ENCODE results near the gene RNF126.

RNF126 gene

DNA sequence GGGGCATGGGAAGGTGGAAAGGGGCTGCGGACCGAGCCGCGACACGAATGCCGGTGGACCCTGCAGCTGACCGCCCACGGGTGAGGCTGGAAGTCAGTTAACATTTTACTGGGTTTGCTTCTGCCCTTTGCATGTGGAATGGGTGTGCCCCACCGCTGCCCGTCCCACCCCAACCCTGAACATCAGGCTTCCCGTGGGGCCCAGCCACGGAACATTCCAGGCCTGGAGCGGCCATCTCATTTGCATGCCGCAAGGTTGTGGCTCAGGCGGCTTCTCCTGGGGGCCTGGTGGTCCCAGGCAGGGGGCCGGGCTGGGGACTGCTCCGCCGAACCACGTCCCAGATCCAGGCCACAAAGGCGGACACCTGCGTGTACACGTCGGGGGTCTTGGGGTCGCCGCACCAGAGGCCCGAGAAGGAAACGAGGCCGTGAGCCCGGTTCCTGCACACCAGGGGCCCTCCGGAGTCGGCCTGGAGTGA lies 22.5 kb upstream of the RNF126 start:
- TF ChIP-seq, protein P1, sequence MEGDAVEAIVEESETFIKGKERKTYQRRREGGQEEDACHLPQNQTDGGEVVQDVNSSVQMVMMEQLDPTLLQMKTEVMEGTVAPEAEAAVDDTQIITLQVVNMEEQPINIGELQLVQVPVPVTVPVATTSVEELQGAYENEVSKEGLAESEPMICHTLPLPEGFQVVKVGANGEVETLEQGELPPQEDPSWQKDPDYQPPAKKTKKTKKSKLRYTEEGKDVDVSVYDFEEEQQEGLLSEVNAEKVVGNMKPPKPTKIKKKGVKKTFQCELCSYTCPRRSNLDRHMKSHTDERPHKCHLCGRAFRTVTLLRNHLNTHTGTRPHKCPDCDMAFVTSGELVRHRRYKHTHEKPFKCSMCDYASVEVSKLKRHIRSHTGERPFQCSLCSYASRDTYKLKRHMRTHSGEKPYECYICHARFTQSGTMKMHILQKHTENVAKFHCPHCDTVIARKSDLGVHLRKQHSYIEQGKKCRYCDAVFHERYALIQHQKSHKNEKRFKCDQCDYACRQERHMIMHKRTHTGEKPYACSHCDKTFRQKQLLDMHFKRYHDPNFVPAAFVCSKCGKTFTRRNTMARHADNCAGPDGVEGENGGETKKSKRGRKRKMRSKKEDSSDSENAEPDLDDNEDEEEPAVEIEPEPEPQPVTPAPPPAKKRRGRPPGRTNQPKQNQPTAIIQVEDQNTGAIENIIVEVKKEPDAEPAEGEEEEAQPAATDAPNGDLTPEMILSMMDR (IDR thresholded peaks at IDR 0.05): no peak
- DNase-seq (ENCODE audit: low spot score): no peak
- H3K4me3 ChIP-seq: no peak overlapping the region
- H3K27ac ChIP-seq: no peak overlapping the region

- Histone ChIP-seq H3K27ac (peak overlapping the region in 1 of 2 donors; percentile 7), H3K4me3 (no peak overlapping the region)
- no peak for DNase-seq (ENCODE audit: low spot score)
- TF ChIP-seq, protein P1 (IDR thresholded peaks at IDR 0.05): no peak
Measured at GRCh38 chr19:682678-683320, 19.8 kb upstream of the RNF126 start.

GRCh38 chr19:681029-682019 lies 18.3 kb upstream of the RNF126 start:
- DNase-seq (ENCODE audit: low spot score): peak; percentile 95
- Histone ChIP-seq H3K4me3 (peak overlapping the region; percentile 88), H3K27ac (peak overlapping the region; percentile 94 to 98)
- TF ChIP-seq, protein P1 (IDR thresholded peaks at IDR 0.05): no peak

DNA sequence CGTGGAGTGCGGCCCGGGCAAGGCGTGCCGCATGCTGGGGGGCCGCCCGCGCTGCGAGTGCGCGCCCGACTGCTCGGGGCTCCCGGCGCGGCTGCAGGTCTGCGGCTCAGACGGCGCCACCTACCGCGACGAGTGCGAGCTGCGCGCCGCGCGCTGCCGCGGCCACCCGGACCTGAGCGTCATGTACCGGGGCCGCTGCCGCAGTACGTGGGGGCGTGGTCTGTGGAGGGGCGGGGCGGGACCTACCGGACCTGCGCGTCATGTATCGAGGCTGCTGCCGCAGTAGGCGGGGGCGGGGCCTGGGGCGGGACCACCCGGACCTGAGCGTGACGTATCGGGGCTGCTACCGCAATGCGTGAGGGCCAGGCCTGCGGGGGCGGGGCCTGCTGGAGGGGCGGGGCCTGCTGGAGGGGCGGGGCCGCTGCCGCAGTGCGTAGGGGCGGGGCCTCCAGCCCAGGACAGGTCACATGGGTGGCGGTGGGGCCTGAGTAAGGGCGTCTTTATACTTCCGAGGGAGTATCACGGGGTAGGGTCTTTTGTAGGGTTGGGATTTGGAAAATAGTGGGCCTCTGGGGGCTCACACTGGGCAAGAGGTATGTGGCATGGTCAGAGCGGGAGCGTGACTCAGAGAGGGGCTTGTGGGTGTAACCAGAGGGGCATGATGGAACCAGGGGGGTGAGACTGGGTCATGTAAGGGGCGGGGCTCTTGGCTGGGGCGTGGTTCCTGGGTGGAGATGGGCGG lies 17.4 kb upstream of the RNF126 start:
- TF ChIP-seq, protein P1 (IDR thresholded peaks at IDR 0.05): peak; percentile 22
- peak; percentile 99 for DNase-seq (ENCODE audit: low spot score)
- H3K4me3 ChIP-seq: peak overlapping the region; percentile 88

GRCh38 chr19:679418-680286 lies 16.6 kb upstream of the RNF126 start:
- DNase-seq (ENCODE audit: low spot score): peak; percentile 92
- Histone ChIP-seq H3K27ac (peak overlapping the region; percentile 94 to 98), H3K4me3 (peak overlapping the region; percentile 88)
- TF ChIP-seq, protein P1 (IDR thresholded peaks at IDR 0.05): no peak

More for the DNA sequence above, 17.4 kb upstream of the RNF126 start:
- H3K27ac ChIP-seq: peak overlapping the region; percentile 94 to 98
